ENCODE data around the gene NPIPB13. TPM values are rescaled to one million over a fixed set of nuclear protein-coding genes. Genes with fewer than 3 reads are reported as not detected.

NPIPB13 gene
- total RNA-seq, 1 donor from 2014 or later = 22.9 TPM

Other genes with a start within 250 kb of the NPIPB13 start
- gene DOC2A, start 237.5 kb downstream of the NPIPB13 start, total RNA-seq = 1.3 TPM in 2 replicates
- not detected in 2 replicates for gene C16orf92, start 225.3 kb downstream of the NPIPB13 start, total RNA-seq
- gene TLCD3B, start 217.2 kb downstream of the NPIPB13 start, total RNA-seq = 0.32 and 0.52 TPM in 2 replicates
- 750 and 765 TPM in 2 replicates for gene ALDOA, start 182.7 kb downstream of the NPIPB13 start, total RNA-seq
- 101 and 102 TPM in 2 replicates for gene PPP4C, start 172.5 kb downstream of the NPIPB13 start, total RNA-seq
- gene TBX6, start 156.6 kb downstream of the NPIPB13 start, total RNA-seq = 0.63 and 0.75 TPM in 2 replicates
- gene YPEL3, start 152.3 kb downstream of the NPIPB13 start, total RNA-seq = 83.6 and 93.3 TPM in 2 replicates
- gene GDPD3, start 134.9 kb downstream of the NPIPB13 start, total RNA-seq = 3.2 and 3.6 TPM in 2 replicates
- gene MAPK3, start 125.3 kb downstream of the NPIPB13 start, total RNA-seq = 52.9 and 59.0 TPM in 2 replicates
- 0.97 and 3.2 TPM in 2 replicates for gene CORO1A, start 64.9 kb downstream of the NPIPB13 start, total RNA-seq
- gene BOLA2B, start 54.8 kb downstream of the NPIPB13 start, total RNA-seq = 64.5 and 73.2 TPM in 2 replicates
- 20.0 and 34.1 TPM in 2 replicates for gene SLX1A, start 54.6 kb downstream of the NPIPB13 start, total RNA-seq
- gene SULT1A3, start 49.2 kb downstream of the NPIPB13 start, total RNA-seq = 14.9 and 16.3 TPM in 2 replicates
- 65.1 and 67.4 TPM in 2 replicates for gene CD2BP2, start 106.8 kb upstream of the NPIPB13 start, total RNA-seq
- 47.0 and 49.0 TPM in 2 replicates for gene TBC1D10B, start 122.0 kb upstream of the NPIPB13 start, total RNA-seq
- gene MYL11, start 126.3 kb upstream of the NPIPB13 start, total RNA-seq = not detected in 2 replicates
- 1.5 and 2.0 TPM in 2 replicates for gene SEPTIN1, start 134.1 kb upstream of the NPIPB13 start, total RNA-seq
- gene ZNF48, start 146.9 kb upstream of the NPIPB13 start, total RNA-seq = 12.7 and 13.2 TPM in 2 replicates
- gene ZNF771, start 159.1 kb upstream of the NPIPB13 start, total RNA-seq = 12.6 and 12.7 TPM in 2 replicates
- 26.8 and 30.3 TPM in 2 replicates for gene DCTPP1, start 181.6 kb upstream of the NPIPB13 start, total RNA-seq
- 41.2 and 42.5 TPM in 2 replicates for gene SEPHS2, start 197.4 kb upstream of the NPIPB13 start, total RNA-seq
- not detected in 2 replicates for gene ITGAL, start 224.3 kb upstream of the NPIPB13 start, total RNA-seq